ENCODE results near the gene SHROOM2. TPM values are rescaled to one million over a fixed set of nuclear protein-coding genes. Genes with fewer than 3 reads are reported as not detected.
"Not testable (repeated sequence)": the region's sequence is repeated elsewhere in the genome, so short reads cannot be mapped to it uniquely, and the experiment has no call there.

SHROOM2 gene
- total RNA-seq, 1 donor, result not detected

GRCh38 chrX:9765737-9766097 is 20.5 kb upstream of the SHROOM2 start, which contains the start of gene GPR143:
Gene GPR143, minus strand, starts transcription at chrX:9765847. Its CDS starts 30 bp downstream, at chrX:9765817.
- H3K4me3 ChIP-seq (ENCODE audit: low read depth, low read length), result no peak within 1 kb of the TSS
- DNase-seq (ENCODE audit: low read depth), result no peak
- TF ChIP-seq CTCF (IDR thresholded peaks at IDR 0.05; ENCODE audit: insufficient read depth, low read length), result no peak

- no peak for TF ChIP-seq CTCF (IDR thresholded peaks at IDR 0.05; ENCODE audit: insufficient read depth, low read length)
- H3K4me3 ChIP-seq (ENCODE audit: low read depth, low read length), result no peak overlapping the region
- no peak for DNase-seq (ENCODE audit: low read depth)
Measured at GRCh38 chrX:9767375-9767774, 18.9 kb upstream of the SHROOM2 start.

- not testable (repeated sequence) for DNase-seq (ENCODE audit: low read depth); H3K4me3 ChIP-seq (ENCODE audit: low read depth, low read length)
Measured at GRCh38 chrX:9768321-9768839, 17.8 kb upstream of the SHROOM2 start.

- no peak overlapping the region for H3K4me3 ChIP-seq (ENCODE audit: low read depth, low read length)
- TF ChIP-seq CTCF (IDR thresholded peaks at IDR 0.05; ENCODE audit: insufficient read depth, low read length), result no peak
- DNase-seq (ENCODE audit: low read depth), result no peak
Measured at GRCh38 chrX:9770319-9770718, 15.9 kb upstream of the SHROOM2 start.

GRCh38 chrX:9772943-9773342 is 13.3 kb upstream of the SHROOM2 start:
- no peak for TF ChIP-seq CTCF (IDR thresholded peaks at IDR 0.05; ENCODE audit: insufficient read depth, low read length)
- no peak overlapping the region for H3K4me3 ChIP-seq (ENCODE audit: low read depth, low read length)
- DNase-seq (ENCODE audit: low read depth), result no peak

- no peak for TF ChIP-seq CTCF (IDR thresholded peaks at IDR 0.05; ENCODE audit: insufficient read depth, low read length)
Measured at GRCh38 chrX:9775930-9776329, 10.3 kb upstream of the SHROOM2 start.

GRCh38 chrX:9781941-9782340 is 4.3 kb upstream of the SHROOM2 start:
- no peak overlapping the region for H3K4me3 ChIP-seq (ENCODE audit: low read depth, low read length)
- no peak for DNase-seq (ENCODE audit: low read depth)
- no peak for TF ChIP-seq CTCF (IDR thresholded peaks at IDR 0.05; ENCODE audit: insufficient read depth, low read length)

More at GRCh38 chrX:9775930-9776329, 10.3 kb upstream of the SHROOM2 start:
- H3K4me3 ChIP-seq (ENCODE audit: low read depth, low read length), result no peak overlapping the region
- DNase-seq (ENCODE audit: low read depth), result no peak

All from fibroblast of the aortic adventitia (primary cell).